HepG2 (cell line): ENCODE measurements around the gene LIMCH1. TPM values are rescaled to one million over a fixed set of nuclear protein-coding genes. Genes with fewer than 3 reads are reported as not detected.

Experiments
- ATAC-seq: fragments of 200-7000 bp; cut with Tn5 transposase; 3 replicates; pipeline ENCODE4 v1.9.1; 2020; ENCODE audit warnings: mild to moderate bottlenecking, moderate library complexity
- BruUV-seq: library from RNA; stranded (reverse); fragments of 400-500 nt; replicated peaks from 2 replicates; lab custom pipeline; 2021; lab: Mats Ljungman, UMichigan
- CTCF ChIA-PET: fragments of 300-600 bp; formaldehyde crosslinking; extraction: SDS; loops from one replicate; lab custom pipeline; 2021; ENCODE audit warnings: low total read pairs, inconsistent platforms, low intra/inter-chr PET ratio; lab: Yijun Ruan, JAX
- POLR2A ChIA-PET: fragments of 350-600 bp; sonication (Branson Sonifier 250); formaldehyde crosslinking; loops from one replicate; lab custom pipeline; 2020; ENCODE audit warnings: antibody characterized with exemption, inconsistent platforms; lab: Yijun Ruan, JAX
- DNase-seq: peaks from one replicate; pipeline ENCODE4 v3.0.0-alpha.2; 2015; ENCODE audit warnings: low spot score
- FAIRE-seq: peaks from 3 replicates; lab custom pipeline; 2011; peaks lifted over from hg19 to GRCh38; lab: Jason Lieb, UNC
- H2AFZ ChIP-seq: one replicate; pipeline ENCODE4 v1.6.1; 2011; ENCODE audit warnings: low read length, inconsistent platforms
- H3K27ac ChIP-seq: fragments of 300-600 bp; 3 replicates; pipeline ENCODE4 v1.8.0; 2011; ENCODE audit warnings: mixed run types, mild to moderate bottlenecking, mixed read lengths, low read length, inconsistent platforms; ENCODE audit not compliant: insufficient read depth; ENCODE audit errors: extremely low read length
- H3K27me3 ChIP-seq, 2 experiments: fragments of 200-600 bp in 1 of 2; 2 replicates in 1 of 2; 3 replicates in 1 of 2; pipeline versions ENCODE4 v1.6.0 to v1.8.0; 2011; ENCODE audit warnings: low read length in 2 of 2, mild to moderate bottlenecking in 2 of 2, moderate library complexity in 2 of 2, inconsistent platforms in 1 of 2; ENCODE audit not compliant: insufficient read depth in 2 of 2, control insufficient read depth in 1 of 2
- H3K36me3 ChIP-seq, 2 experiments: fragments of 200-600 bp in 1 of 2; replicated peaks in 1 of 2; 2 replicates in 1 of 2; 3 replicates in 1 of 2; pipeline versions ENCODE4 v1.5.1 to v1.8.0; 2011; ENCODE audit warnings: low read length in 2 of 2, inconsistent platforms in 1 of 2; ENCODE audit not compliant: insufficient read depth in 2 of 2, control insufficient read depth in 1 of 2
- H3K4me1 ChIP-seq: 2 replicates; pipeline ENCODE4 v1.5.1; 2012; ENCODE audit warnings: low read length, inconsistent platforms; ENCODE audit not compliant: insufficient read depth
- H3K4me2 ChIP-seq: 2 replicates; pipeline ENCODE4 v1.6.0; 2011; ENCODE audit warnings: low read depth, low read length, inconsistent platforms
- H3K4me3 ChIP-seq, 3 experiments: fragments of 200-600 bp in 1 of 3; sonication (generic), shearing (Covaris generic) in 1 of 3; replicated peaks in 1 of 3; 2 replicates each; pipeline ENCODE4 v1.5.1; 2011 to 2016; ENCODE audit warnings: low read length in 3 of 3, inconsistent platforms in 2 of 3, low read depth in 2 of 3, mild to moderate bottlenecking in 2 of 3, control low read depth in 1 of 3, mixed read lengths in 1 of 3; ENCODE audit not compliant: insufficient read depth in 1 of 3
- H3K79me2 ChIP-seq: one replicate; pipeline ENCODE4 v1.6.1; 2011; ENCODE audit warnings: low read length, inconsistent platforms; ENCODE audit not compliant: insufficient read depth
- H3K9ac ChIP-seq: 2 replicates; pipeline ENCODE4 v1.6.0; 2011; ENCODE audit warnings: mild to moderate bottlenecking, low read depth, low read length, inconsistent platforms; ENCODE audit not compliant: insufficient read depth
- H3K9me3 ChIP-seq: 2 replicates; pipeline ENCODE4 v1.5.1; 2012; ENCODE audit warnings: mild to moderate bottlenecking, low read length
- H4K20me1 ChIP-seq: 2 replicates; pipeline ENCODE4 v1.6.0; 2011; ENCODE audit warnings: inconsistent platforms, mild to moderate bottlenecking, low read length, moderate library complexity; ENCODE audit not compliant: insufficient read depth
- GTF3A ChIP-seq: sonication (generic); formaldehyde crosslinking; conservative IDR thresholded peaks from 2 replicates; pipeline ENCODE4 v1.4.0; 2020; ENCODE audit warnings: mild to moderate bottlenecking, missing genetic modification reagents
- HES4 ChIP-seq: sonication (generic); formaldehyde crosslinking; IDR thresholded peaks from 2 replicates; pipeline ENCODE4 v1.9.0; 2021; ENCODE audit warnings: mild to moderate bottlenecking, missing genetic modification reagents, borderline replicate concordance
- LCORL ChIP-seq, 2 experiments: fragments of 450-650 bp in 1 of 2; sonication (generic) in 1 of 2; formaldehyde crosslinking in 1 of 2; IDR thresholded peaks; 2 replicates each; pipeline versions ENCODE4 v1.5.0 to v1.6.1; 2017 to 2020; ENCODE audit warnings: antibody characterized with exemption in 1 of 2, missing genetic modification reagents in 1 of 2
- WGBS: methylation state at CpG from one replicate; pipeline ENCODE4 v1.1.6; 2017; ENCODE audit warnings: low lambda C conversion rate; 5-methylcytosine and 5-hydroxymethylcytosine counted together
- in situ Hi-C: cut with HindIII; loops from 2 replicates; pipeline ENCODE4 v1.10.0; 2017; ENCODE audit warnings: low pct_unique_long_range_greater_than_20kb; ENCODE audit not compliant: extremely low pct_ligation_motif_present
- intact Hi-C: fragments of 100-400 bp; cut with micrococcal nuclease; formaldehyde crosslinking; loops from one replicate; pipeline ENCODE4 v1.10.0; 2022; ENCODE audit not compliant: unreplicated experiment
- polyA plus RNA-seq, 8 experiments: library from polyadenylated mRNA; depleted of rRNA in 3 of 8; stranded (reverse) in 7 of 8; unstranded in 1 of 8; fragments of >200 nt; fragmentation: Illumina TruSeq in 4 of 8; extraction: Trizol in 4 of 8; gene quantifications; 2 replicates each; pipeline versions ENCODE4 v1.2.1 to v1.2.3, GENCODE V29; 2011 to 2016; ENCODE audit warnings: low read depth in 4 of 8, missing spikeins in 1 of 8, mixed read lengths in 1 of 8; ENCODE audit not compliant: insufficient read depth in 1 of 8
- total RNA-seq, 5 experiments: library from RNA; depleted of rRNA; stranded (reverse); fragments of >200 nt; fragmentation: Illumina TruSeq; extraction: Trizol; gene quantifications; 2 replicates each; pipeline ENCODE4 v1.2.3, GENCODE V29; 2016; ENCODE audit warnings: low read depth in 1 of 5
- TF ChIP-seq, protein P1 (sequence below): sonication (generic); formaldehyde crosslinking; IDR thresholded peaks from 2 replicates; pipeline ENCODE4 v1.9.0; 2022; ENCODE audit warnings: low read depth, missing genetic modification reagents
- TF ChIP-seq, protein P2 (sequence below): conservative IDR thresholded peaks from 2 replicates; pipeline ENCODE4 v1.6.1; 2018; ENCODE audit warnings: missing genetic modification reagents
- TF ChIP-seq, protein P3 (sequence below): IDR thresholded peaks from 2 replicates; pipeline ENCODE4 v1.6.1; 2016; ENCODE audit warnings: low read depth, control low read depth
- TF ChIP-seq, protein P4 (sequence below): sonication (generic); formaldehyde crosslinking; IDR thresholded peaks from 2 replicates; pipeline ENCODE4 v1.4.0; 2020; ENCODE audit warnings: missing genetic modification reagents

The LIMCH1 gene
- total and polyA plus RNA-seq, 2 of the 13 experiments (the other 11 are each of a cell fraction or from before 2014, with no cell fraction given), result 0.04 TPM; not detected in 1

GRCh38 chr4:41545238-41545637 lies 7.3 kb downstream of the LIMCH1 start (continued):
- TF ChIP-seq LCORL (IDR thresholded peaks at IDR 0.05), result no peak
- no peak for TF ChIP-seq LCORL (CRISPR knock-in tag; IDR thresholded peaks at IDR 0.05)
- TF ChIP-seq, protein P1, sequence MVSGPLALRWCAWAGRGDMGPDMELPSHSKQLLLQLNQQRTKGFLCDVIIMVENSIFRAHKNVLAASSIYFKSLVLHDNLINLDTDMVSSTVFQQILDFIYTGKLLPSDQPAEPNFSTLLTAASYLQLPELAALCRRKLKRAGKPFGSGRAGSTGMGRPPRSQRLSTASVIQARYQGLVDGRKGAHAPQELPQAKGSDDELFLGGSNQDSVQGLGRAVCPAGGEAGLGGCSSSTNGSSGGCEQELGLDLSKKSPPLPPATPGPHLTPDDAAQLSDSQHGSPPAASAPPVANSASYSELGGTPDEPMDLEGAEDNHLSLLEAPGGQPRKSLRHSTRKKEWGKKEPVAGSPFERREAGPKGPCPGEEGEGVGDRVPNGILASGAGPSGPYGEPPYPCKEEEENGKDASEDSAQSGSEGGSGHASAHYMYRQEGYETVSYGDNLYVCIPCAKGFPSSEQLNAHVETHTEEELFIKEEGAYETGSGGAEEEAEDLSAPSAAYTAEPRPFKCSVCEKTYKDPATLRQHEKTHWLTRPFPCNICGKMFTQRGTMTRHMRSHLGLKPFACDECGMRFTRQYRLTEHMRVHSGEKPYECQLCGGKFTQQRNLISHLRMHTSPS, result no peak
- TF ChIP-seq, protein P2, sequence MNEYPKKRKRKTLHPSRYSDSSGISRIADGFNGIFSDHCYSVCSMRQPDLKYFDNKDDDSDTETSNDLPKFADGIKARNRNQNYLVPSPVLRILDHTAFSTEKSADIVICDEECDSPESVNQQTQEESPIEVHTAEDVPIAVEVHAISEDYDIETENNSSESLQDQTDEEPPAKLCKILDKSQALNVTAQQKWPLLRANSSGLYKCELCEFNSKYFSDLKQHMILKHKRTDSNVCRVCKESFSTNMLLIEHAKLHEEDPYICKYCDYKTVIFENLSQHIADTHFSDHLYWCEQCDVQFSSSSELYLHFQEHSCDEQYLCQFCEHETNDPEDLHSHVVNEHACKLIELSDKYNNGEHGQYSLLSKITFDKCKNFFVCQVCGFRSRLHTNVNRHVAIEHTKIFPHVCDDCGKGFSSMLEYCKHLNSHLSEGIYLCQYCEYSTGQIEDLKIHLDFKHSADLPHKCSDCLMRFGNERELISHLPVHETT, result no peak
- no peak for TF ChIP-seq HES4 (CRISPR knock-in tag)
- TF ChIP-seq, all 625 proteins: peak for 0

DNA sequence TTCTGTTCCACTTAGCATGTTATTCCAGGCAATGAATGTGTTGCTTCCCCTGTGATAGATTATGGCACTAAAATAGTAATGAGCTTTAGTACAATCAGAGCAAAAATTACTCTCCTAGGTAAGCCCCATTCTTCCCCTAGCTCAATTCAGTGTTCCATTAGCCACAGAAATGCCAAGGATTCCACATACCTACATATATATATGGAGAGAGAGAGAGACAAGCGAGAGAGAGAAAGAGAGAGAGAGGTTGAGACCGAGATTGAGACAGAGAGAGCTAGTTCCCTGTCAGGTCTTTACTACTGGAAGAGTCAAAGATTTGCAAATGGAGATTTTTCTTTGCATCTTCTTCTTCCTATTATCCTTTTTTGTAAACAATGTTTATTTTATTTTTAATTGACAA lies 8.7 kb downstream of the LIMCH1 start:
- POLR2A ChIA-PET, result no interaction called here
- CTCF ChIA-PET, result no interaction called here
- Histone ChIP-seq H3K4me1 (no peaks in the 10 kb centered on the region), H3K9ac (no peak overlapping the region), H3K4me2 (no peak overlapping the region), H3K9me3 (no peaks in the 10 kb centered on the region), H3K36me3 (no peaks in the 10 kb centered on the region), H4K20me1 (no peaks in the 10 kb centered on the region), H3K27ac (no peak overlapping the region), H3K79me2 (no peaks in the 10 kb centered on the region), H2AFZ (no peak overlapping the region), H3K27me3 (no peaks in the 10 kb centered on the region), H3K4me3 (no peak overlapping the region)
- no TSS peak for BruUV-seq
- no peak for FAIRE-seq
- ATAC-seq, result no peak
- DNase-seq, result no peak
- in situ Hi-C loops, result no loop called here
- intact Hi-C loops, result no loop called here
- TF ChIP-seq, protein P3, sequence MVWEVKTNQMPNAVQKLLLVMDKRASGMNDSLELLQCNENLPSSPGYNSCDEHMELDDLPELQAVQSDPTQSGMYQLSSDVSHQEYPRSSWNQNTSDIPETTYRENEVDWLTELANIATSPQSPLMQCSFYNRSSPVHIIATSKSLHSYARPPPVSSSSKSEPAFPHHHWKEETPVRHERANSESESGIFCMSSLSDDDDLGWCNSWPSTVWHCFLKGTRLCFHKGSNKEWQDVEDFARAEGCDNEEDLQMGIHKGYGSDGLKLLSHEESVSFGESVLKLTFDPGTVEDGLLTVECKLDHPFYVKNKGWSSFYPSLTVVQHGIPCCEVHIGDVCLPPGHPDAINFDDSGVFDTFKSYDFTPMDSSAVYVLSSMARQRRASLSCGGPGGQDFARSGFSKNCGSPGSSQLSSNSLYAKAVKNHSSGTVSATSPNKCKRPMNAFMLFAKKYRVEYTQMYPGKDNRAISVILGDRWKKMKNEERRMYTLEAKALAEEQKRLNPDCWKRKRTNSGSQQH (CRISPR knock-in tag), result no peak
- TF ChIP-seq GTF3A (CRISPR knock-in tag), result no peak
- TF ChIP-seq, protein P4, sequence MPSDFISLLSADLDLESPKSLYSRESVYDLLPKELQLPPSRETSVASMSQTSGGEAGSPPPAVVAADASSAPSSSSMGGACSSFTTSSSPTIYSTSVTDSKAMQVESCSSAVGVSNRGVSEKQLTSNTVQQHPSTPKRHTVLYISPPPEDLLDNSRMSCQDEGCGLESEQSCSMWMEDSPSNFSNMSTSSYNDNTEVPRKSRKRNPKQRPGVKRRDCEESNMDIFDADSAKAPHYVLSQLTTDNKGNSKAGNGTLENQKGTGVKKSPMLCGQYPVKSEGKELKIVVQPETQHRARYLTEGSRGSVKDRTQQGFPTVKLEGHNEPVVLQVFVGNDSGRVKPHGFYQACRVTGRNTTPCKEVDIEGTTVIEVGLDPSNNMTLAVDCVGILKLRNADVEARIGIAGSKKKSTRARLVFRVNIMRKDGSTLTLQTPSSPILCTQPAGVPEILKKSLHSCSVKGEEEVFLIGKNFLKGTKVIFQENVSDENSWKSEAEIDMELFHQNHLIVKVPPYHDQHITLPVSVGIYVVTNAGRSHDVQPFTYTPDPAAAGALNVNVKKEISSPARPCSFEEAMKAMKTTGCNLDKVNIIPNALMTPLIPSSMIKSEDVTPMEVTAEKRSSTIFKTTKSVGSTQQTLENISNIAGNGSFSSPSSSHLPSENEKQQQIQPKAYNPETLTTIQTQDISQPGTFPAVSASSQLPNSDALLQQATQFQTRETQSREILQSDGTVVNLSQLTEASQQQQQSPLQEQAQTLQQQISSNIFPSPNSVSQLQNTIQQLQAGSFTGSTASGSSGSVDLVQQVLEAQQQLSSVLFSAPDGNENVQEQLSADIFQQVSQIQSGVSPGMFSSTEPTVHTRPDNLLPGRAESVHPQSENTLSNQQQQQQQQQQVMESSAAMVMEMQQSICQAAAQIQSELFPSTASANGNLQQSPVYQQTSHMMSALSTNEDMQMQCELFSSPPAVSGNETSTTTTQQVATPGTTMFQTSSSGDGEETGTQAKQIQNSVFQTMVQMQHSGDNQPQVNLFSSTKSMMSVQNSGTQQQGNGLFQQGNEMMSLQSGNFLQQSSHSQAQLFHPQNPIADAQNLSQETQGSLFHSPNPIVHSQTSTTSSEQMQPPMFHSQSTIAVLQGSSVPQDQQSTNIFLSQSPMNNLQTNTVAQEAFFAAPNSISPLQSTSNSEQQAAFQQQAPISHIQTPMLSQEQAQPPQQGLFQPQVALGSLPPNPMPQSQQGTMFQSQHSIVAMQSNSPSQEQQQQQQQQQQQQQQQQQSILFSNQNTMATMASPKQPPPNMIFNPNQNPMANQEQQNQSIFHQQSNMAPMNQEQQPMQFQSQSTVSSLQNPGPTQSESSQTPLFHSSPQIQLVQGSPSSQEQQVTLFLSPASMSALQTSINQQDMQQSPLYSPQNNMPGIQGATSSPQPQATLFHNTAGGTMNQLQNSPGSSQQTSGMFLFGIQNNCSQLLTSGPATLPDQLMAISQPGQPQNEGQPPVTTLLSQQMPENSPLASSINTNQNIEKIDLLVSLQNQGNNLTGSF (CRISPR knock-in tag), result no peak
- 4% methylated on average over 2 of the region's 2 CpGs for WGBS
